Measurements from ENCODE around the gene RAB5IF.

The RAB5IF gene

GRCh38 chr20:36578356-36579041 is 27.1 kb upstream of the RAB5IF start:
- H3K9ac ChIP-seq = no peak overlapping the region
- H2AFZ ChIP-seq = no peak overlapping the region
- H3K4me2 ChIP-seq (ENCODE audit: low read length) = no peak overlapping the region
- H3K9me3 ChIP-seq (ENCODE audit: control insufficient read depth, low read length) = no peaks in the 10 kb centered on the region
- no peak for TF ChIP-seq CTCF (IDR thresholded peaks at IDR 0.05)
- H3K27me3 ChIP-seq (ENCODE audit: control insufficient read depth, insufficient read depth, low read length) = no peaks in the 10 kb centered on the region
- H3K27ac ChIP-seq = no peak overlapping the region
- H3K79me2 ChIP-seq = peaks cover 19% of the 10 kb centered on the region
- H3K36me3 ChIP-seq (ENCODE audit: control insufficient read depth, insufficient read depth, low read length) = no peaks in the 10 kb centered on the region
- peaks cover 10% of the 10 kb centered on the region for H3K4me1 ChIP-seq
- no peak overlapping the region for H3K4me3 ChIP-seq (ENCODE audit: low read depth, low read length)

GRCh38 chr20:36579996-36580545 is 25.5 kb upstream of the RAB5IF start:
- no peaks in the 10 kb centered on the region for H3K27me3 ChIP-seq (ENCODE audit: control insufficient read depth, insufficient read depth, low read length)
- no peaks in the 10 kb centered on the region for H3K9me3 ChIP-seq (ENCODE audit: control insufficient read depth, low read length)
- H3K36me3 ChIP-seq (ENCODE audit: control insufficient read depth, insufficient read depth, low read length) = no peaks in the 10 kb centered on the region
- H3K27ac ChIP-seq = no peak overlapping the region
- H3K4me1 ChIP-seq = peaks cover 8% of the 10 kb centered on the region
- H3K4me2 ChIP-seq (ENCODE audit: low read length) = peak overlapping the region; percentile 36
- no peak overlapping the region for H3K4me3 ChIP-seq (ENCODE audit: low read depth, low read length)
- no peak overlapping the region for H2AFZ ChIP-seq
- H3K9ac ChIP-seq = no peak overlapping the region
- H3K79me2 ChIP-seq = peaks cover 19% of the 10 kb centered on the region
- no peak for TF ChIP-seq CTCF (IDR thresholded peaks at IDR 0.05)

- no peak overlapping the region for H2AFZ ChIP-seq
- H3K79me2 ChIP-seq = peaks cover 17% of the 10 kb centered on the region
- H3K27ac ChIP-seq = no peak overlapping the region
- H3K27me3 ChIP-seq (ENCODE audit: control insufficient read depth, insufficient read depth, low read length) = no peaks in the 10 kb centered on the region
- H3K4me1 ChIP-seq = no peaks in the 10 kb centered on the region
- no peaks in the 10 kb centered on the region for H3K9me3 ChIP-seq (ENCODE audit: control insufficient read depth, low read length)
- no peak overlapping the region for H3K4me3 ChIP-seq (ENCODE audit: low read depth, low read length)
- H3K36me3 ChIP-seq (ENCODE audit: control insufficient read depth, insufficient read depth, low read length) = no peaks in the 10 kb centered on the region
- H3K9ac ChIP-seq = no peak overlapping the region
- TF ChIP-seq CTCF (IDR thresholded peaks at IDR 0.05) = no peak
- H3K4me2 ChIP-seq (ENCODE audit: low read length) = no peak overlapping the region
Observed at GRCh38 chr20:36582322-36582721, 23.3 kb upstream of the RAB5IF start.

GRCh38 chr20:36582821-36583220 is 22.8 kb upstream of the RAB5IF start:
- no peaks in the 10 kb centered on the region for H3K4me1 ChIP-seq
- no peak overlapping the region for H3K4me3 ChIP-seq (ENCODE audit: low read depth, low read length)
- no peaks in the 10 kb centered on the region for H3K9me3 ChIP-seq (ENCODE audit: control insufficient read depth, low read length)
- H3K79me2 ChIP-seq = peaks cover 13% of the 10 kb centered on the region
- H3K9ac ChIP-seq = no peak overlapping the region
- no peak overlapping the region for H3K27ac ChIP-seq
- H3K36me3 ChIP-seq (ENCODE audit: control insufficient read depth, insufficient read depth, low read length) = no peaks in the 10 kb centered on the region
- H2AFZ ChIP-seq = no peak overlapping the region
- no peaks in the 10 kb centered on the region for H3K27me3 ChIP-seq (ENCODE audit: control insufficient read depth, insufficient read depth, low read length)
- TF ChIP-seq CTCF (IDR thresholded peaks at IDR 0.05) = no peak
- H3K4me2 ChIP-seq (ENCODE audit: low read length) = no peak overlapping the region

GRCh38 chr20:36584018-36584481 is 21.5 kb upstream of the RAB5IF start:
- no peaks in the 10 kb centered on the region for H3K27me3 ChIP-seq (ENCODE audit: control insufficient read depth, insufficient read depth, low read length)
- no peak for TF ChIP-seq CTCF (IDR thresholded peaks at IDR 0.05)
- H3K36me3 ChIP-seq (ENCODE audit: control insufficient read depth, insufficient read depth, low read length) = no peaks in the 10 kb centered on the region
- no peak overlapping the region for H2AFZ ChIP-seq
- H3K4me2 ChIP-seq (ENCODE audit: low read length) = no peak overlapping the region
- no peaks in the 10 kb centered on the region for H3K4me1 ChIP-seq
- H3K27ac ChIP-seq = no peak overlapping the region
- no peak overlapping the region for H3K4me3 ChIP-seq (ENCODE audit: low read depth, low read length)
- peaks cover 3% of the 10 kb centered on the region for H3K79me2 ChIP-seq
- H3K9me3 ChIP-seq (ENCODE audit: control insufficient read depth, low read length) = no peaks in the 10 kb centered on the region
- H3K9ac ChIP-seq = no peak overlapping the region

Measured in parathyroid adenoma (tissue), 2 donors.